Kasumi-1 (cell line): ENCODE results near the gene IGF2.
"Not testable (repeated sequence)": the region's sequence is repeated elsewhere in the genome, so short reads cannot be mapped to it uniquely, and the experiment has no call there.

Source experiments
- DNase-seq, 2 experiments: peaks; one replicate each; lab custom pipeline; 2025; lab: John Stamatoyannopoulos, UW

IGF2 gene

GRCh38 chr11:2139123-2139521 is at the start of gene IGF2:
Gene IGF2, minus strand, starts transcription at chr11:2139389. Its CDS starts 3,866 bp downstream, at chr11:2135523.
- no peak for DNase-seq

GRCh38 chr11:2188745-2189144 is 49.6 kb upstream of the IGF2 start:
- DNase-seq: no peak

GRCh38 chr11:2187280-2187707 is 48.1 kb upstream of the IGF2 start:
- DNase-seq: no peak

- peak; percentile 64 to 65 for DNase-seq
Observed at GRCh38 chr11:2186669-2187279, 47.6 kb upstream of the IGF2 start.

GRCh38 chr11:2185324-2186085 is 46.3 kb upstream of the IGF2 start:
- DNase-seq: no peak

GRCh38 chr11:2182692-2183474 is 43.7 kb upstream of the IGF2 start:
- no peak for DNase-seq

GRCh38 chr11:2182075-2182474 is 42.9 kb upstream of the IGF2 start:
- DNase-seq: no peak

GRCh38 chr11:2180789-2181370 is 41.7 kb upstream of the IGF2 start:
- no peak for DNase-seq

- no peak for DNase-seq
Observed at GRCh38 chr11:2180347-2180746, 41.2 kb upstream of the IGF2 start.

- DNase-seq: no peak
Observed at GRCh38 chr11:2179516-2179915, 40.3 kb upstream of the IGF2 start.

- DNase-seq: no peak
Observed at GRCh38 chr11:2178906-2179494, 39.8 kb upstream of the IGF2 start.

- not testable (repeated sequence) for DNase-seq
Observed at GRCh38 chr11:2178055-2178773, 39.0 kb upstream of the IGF2 start.

- DNase-seq: no peak
Observed at GRCh38 chr11:2177076-2177475, 37.9 kb upstream of the IGF2 start.

GRCh38 chr11:2176389-2176900 is 37.3 kb upstream of the IGF2 start:
- DNase-seq: no peak

GRCh38 chr11:2175659-2176058 is 36.5 kb upstream of the IGF2 start:
- DNase-seq: no peak

GRCh38 chr11:2174361-2174760 is 35.2 kb upstream of the IGF2 start:
- DNase-seq: no peak

GRCh38 chr11:2173761-2174160 is 34.6 kb upstream of the IGF2 start:
- no peak for DNase-seq

- peak; percentile 19 to 55 for DNase-seq
Observed at GRCh38 chr11:2173150-2173693, 34.0 kb upstream of the IGF2 start.

GRCh38 chr11:2172676-2173075 is 33.5 kb upstream of the IGF2 start:
- no peak for DNase-seq

- no peak for DNase-seq
Observed at GRCh38 chr11:2171591-2172003, 32.4 kb upstream of the IGF2 start, which contains the start of gene TH. Gene TH, minus strand, starts transcription at chr11:2171815. Its CDS starts 29 bp downstream, at chr11:2171786.
